Kidney (tissue), 14 donors: Measurements from ENCODE around the gene ANKS1B. TPM values are rescaled to one million over a fixed set of nuclear protein-coding genes. Genes with fewer than 3 reads are reported as not detected.

Experiments used
- DNase-seq, 5 donors: peaks; one replicate each; pipeline ENCODE4 v3.0.0-alpha.2; 2013 to 2020
- FAIRE-seq: peaks from 2 replicates; lab custom pipeline; 2012; peaks lifted over from hg19 to GRCh38; lab: Jason Lieb, UNC
- H3K27ac ChIP-seq, 2 donors: one replicate each; pipeline ENCODE4 v1.7.0; 2013; ENCODE audit warnings: low read depth in 2 of 2, low read length in 2 of 2, inconsistent platforms in 1 of 2
- H3K27me3 ChIP-seq: one replicate; pipeline ENCODE4 v1.7.1; 2013; ENCODE audit warnings: low read length, inconsistent platforms; ENCODE audit not compliant: control insufficient read depth, insufficient read depth
- H3K36me3 ChIP-seq, 3 donors: one replicate each; pipeline versions ENCODE4 v1.7.0 to v1.7.1; 2013; ENCODE audit warnings: low read length in 3 of 3, control low read depth in 1 of 3, inconsistent platforms in 1 of 3; ENCODE audit not compliant: insufficient read depth in 3 of 3, control insufficient read depth in 2 of 3
- H3K4me1 ChIP-seq, 3 donors: one replicate each; pipeline versions ENCODE4 v1.7.0 to v1.7.1; 2013; ENCODE audit warnings: low read length in 3 of 3, inconsistent platforms in 1 of 3, low read depth in 1 of 3; ENCODE audit not compliant: control insufficient read depth in 2 of 3, insufficient read depth in 2 of 3
- H3K4me3 ChIP-seq, 3 donors: one replicate each; pipeline versions ENCODE4 v1.7.0 to v1.8.1; 2013; ENCODE audit warnings: low read length in 3 of 3, control low read depth in 1 of 3, inconsistent platforms in 1 of 3
- H3K9ac ChIP-seq, 3 donors: one replicate each; pipeline versions ENCODE4 v1.7.0 to v1.7.1; 2013; ENCODE audit warnings: low read length in 3 of 3, control low read depth in 1 of 3, inconsistent platforms in 1 of 3
- H3K9me3 ChIP-seq, 3 donors: one replicate each; pipeline versions ENCODE4 v1.7.0 to v1.7.1; 2013; ENCODE audit warnings: low read length in 3 of 3, control low read depth in 1 of 3, inconsistent platforms in 1 of 3; ENCODE audit not compliant: control insufficient read depth in 2 of 3, insufficient read depth in 1 of 3
- intact Hi-C: fragments of 100-400 bp; cut with DNase I; formaldehyde crosslinking; loops from one replicate; pipeline ENCODE4 v1.11.1; 2022
- polyA plus RNA-seq: library from polyadenylated mRNA; stranded (reverse); fragments of 350-450 nt; fragmentation: Illumina TruSeq; extraction: RNeasy Lipid Tissue Mini Kit (QIAGEN cat#74804); gene quantifications from one replicate; pipeline ENCODE4 v1.2.3, GENCODE V29; 2014; ENCODE audit warnings: low read depth, low replicate concordance; ENCODE audit not compliant: insufficient read depth
- total RNA-seq: library from RNA; stranded (reverse); fragmentation: NEBNext Ultra II Directional; extraction: Animal tissue kit (Norgen Biotek cat#: 25700); gene quantifications from one replicate; pipeline ENCODE4 v1.2.1, GENCODE V29; 2021
- TF ChIP-seq, protein P1 (sequence below): IDR thresholded peaks from 3 replicates; pipeline ENCODE4 v1.5.1; 2012; ENCODE audit warnings: mild to moderate bottlenecking, moderate library complexity, borderline replicate concordance; ENCODE audit not compliant: insufficient read depth; ENCODE audit errors: extremely low read depth
- donor health status: control.
- donor health status: control.
- donor health status: control.
- donor health status: control.
- donor health status: control.
- donor health status: DM: yes; HTN: yes; CAD: no.
- donor health status: Normal renal cell carcinoma (clear cell type).

Gene ANKS1B
- total and polyA plus RNA-seq, 2 donors from 2014 or later, result 1.7 to 5.8 TPM

DNA sequence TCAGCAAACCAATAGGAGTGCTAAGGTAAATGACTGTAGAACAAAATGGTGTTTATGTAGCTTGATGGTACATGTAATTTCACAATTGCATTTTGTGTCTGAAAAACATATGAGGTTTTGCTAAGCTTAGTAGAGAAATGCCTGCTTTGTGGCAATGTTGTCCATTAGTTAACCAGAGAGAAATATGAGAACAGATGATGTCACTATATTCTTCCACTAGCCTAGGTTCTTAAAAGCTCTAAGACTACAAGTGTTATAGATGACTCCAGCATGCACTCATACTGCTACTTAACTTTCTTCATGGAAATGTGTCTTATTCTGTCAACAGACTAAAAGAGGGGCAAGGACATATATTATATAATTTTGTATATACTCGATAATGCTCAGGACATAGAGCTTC is 1030.2 kb downstream of the ANKS1B start:
- FAIRE-seq (no peak), DNase-seq (no peak)
- no peaks in the 10 kb centered on the region for H3K9me3 ChIP-seq
- no peaks in the 10 kb centered on the region for H3K27me3 ChIP-seq
- H3K4me3 ChIP-seq, result no peak overlapping the region
- no peaks in the 10 kb centered on the region for H3K4me1 ChIP-seq
- H3K36me3 ChIP-seq, result no peaks in the 10 kb centered on the region
- no peak overlapping the region for H3K9ac ChIP-seq
- intact Hi-C loops, result no loop called here
- no peak overlapping the region for H3K27ac ChIP-seq
- TF ChIP-seq, protein P1, sequence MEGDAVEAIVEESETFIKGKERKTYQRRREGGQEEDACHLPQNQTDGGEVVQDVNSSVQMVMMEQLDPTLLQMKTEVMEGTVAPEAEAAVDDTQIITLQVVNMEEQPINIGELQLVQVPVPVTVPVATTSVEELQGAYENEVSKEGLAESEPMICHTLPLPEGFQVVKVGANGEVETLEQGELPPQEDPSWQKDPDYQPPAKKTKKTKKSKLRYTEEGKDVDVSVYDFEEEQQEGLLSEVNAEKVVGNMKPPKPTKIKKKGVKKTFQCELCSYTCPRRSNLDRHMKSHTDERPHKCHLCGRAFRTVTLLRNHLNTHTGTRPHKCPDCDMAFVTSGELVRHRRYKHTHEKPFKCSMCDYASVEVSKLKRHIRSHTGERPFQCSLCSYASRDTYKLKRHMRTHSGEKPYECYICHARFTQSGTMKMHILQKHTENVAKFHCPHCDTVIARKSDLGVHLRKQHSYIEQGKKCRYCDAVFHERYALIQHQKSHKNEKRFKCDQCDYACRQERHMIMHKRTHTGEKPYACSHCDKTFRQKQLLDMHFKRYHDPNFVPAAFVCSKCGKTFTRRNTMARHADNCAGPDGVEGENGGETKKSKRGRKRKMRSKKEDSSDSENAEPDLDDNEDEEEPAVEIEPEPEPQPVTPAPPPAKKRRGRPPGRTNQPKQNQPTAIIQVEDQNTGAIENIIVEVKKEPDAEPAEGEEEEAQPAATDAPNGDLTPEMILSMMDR, result no peak

DNA sequence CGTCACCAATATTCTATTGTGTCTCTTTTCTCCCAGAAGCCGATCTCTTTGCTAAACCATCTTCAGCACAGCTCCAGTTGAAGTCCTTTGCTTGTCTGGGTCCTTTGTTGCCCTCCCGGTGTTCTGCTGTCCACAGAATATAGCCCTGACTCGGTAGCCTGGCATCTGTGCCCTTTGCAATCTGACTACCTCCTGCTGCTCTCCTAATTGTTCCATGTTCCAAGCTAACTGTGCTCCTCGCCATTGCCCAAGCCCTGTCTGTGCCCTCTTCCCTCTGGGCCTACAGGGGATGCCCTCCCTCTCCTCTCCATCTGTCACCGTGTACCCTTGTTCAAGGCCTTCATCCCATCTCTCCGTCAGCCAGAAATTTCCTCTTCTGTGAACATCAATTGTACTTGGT is 1033.3 kb downstream of the ANKS1B start:
- no peaks in the 10 kb centered on the region for H3K36me3 ChIP-seq
- DNase-seq (no peak), FAIRE-seq (no peak)
- H3K4me1 ChIP-seq, result no peaks in the 10 kb centered on the region
- no peak overlapping the region for H3K27ac ChIP-seq
- H3K4me3 ChIP-seq, result no peak overlapping the region
- no peaks in the 10 kb centered on the region for H3K9me3 ChIP-seq
- no peaks in the 10 kb centered on the region for H3K27me3 ChIP-seq
- TF ChIP-seq, protein P1, result no peak
- H3K9ac ChIP-seq, result no peak overlapping the region
- intact Hi-C loops, result no loop called here

DNA sequence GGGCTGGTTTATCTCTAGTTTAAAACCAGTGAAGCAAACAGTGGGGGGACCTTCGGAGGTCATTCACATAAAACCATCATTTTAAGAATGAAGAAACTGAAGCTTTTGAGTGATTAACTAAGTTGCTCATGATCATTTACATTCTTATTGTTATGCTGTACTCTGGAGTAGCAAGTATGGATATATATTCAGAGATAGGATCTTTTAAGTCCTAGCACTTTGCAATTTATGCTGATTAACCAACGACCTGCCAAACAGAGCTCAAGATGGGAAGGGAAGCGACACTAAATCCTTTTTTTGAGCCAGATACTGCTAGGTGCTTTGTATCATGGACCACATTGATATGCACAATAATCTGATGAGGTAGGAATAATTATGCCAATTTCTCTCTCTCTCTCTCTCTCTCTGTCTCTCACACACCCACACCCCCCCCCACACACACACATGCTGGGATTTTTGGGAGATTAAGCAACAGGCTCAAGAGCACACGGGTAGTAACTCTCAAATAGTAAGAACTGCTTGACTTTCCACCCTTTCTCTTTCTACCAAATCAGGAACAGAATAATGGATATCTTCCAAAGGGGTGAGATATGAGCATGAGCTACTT is 1036.3 kb downstream of the ANKS1B start:
- intact Hi-C loops, result no loop called here
- TF ChIP-seq, protein P1, result no peak
- Histone ChIP-seq H3K4me3 (no peak overlapping the region), H3K27me3 (no peaks in the 10 kb centered on the region), H3K36me3 (no peaks in the 10 kb centered on the region), H3K9ac (no peak overlapping the region), H3K9me3 (no peaks in the 10 kb centered on the region), H3K27ac (no peak overlapping the region), H3K4me1 (no peaks in the 10 kb centered on the region)
- FAIRE-seq (no peak), DNase-seq (peak in 2 of 5 donors; percentile 21 to 32)

DNA sequence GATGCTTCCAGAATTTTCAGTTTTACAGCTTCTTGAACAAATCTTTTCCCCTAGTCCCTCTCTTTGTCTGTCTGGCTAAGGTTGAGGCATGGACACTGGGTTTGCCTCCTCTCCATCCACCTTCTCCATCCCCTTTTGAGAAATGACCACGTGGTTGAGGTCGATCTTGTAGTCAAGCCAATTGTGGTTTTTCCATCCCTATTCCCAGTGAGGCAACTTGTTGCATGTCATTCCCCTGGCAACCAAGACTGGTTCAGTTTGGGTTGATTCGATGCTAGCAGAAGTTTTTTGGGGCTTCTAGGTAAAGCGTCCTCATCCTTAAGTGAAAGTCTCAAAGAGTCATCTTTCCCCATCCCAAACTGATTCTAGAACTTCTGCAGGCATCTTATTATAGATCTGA is 1038.9 kb downstream of the ANKS1B start:
- FAIRE-seq (no peak), DNase-seq (no peak)
- Histone ChIP-seq H3K36me3 (no peaks in the 10 kb centered on the region), H3K9me3 (no peaks in the 10 kb centered on the region), H3K9ac (no peak overlapping the region), H3K27me3 (no peaks in the 10 kb centered on the region), H3K27ac (no peak overlapping the region), H3K4me1 (no peaks in the 10 kb centered on the region), H3K4me3 (no peak overlapping the region)
- TF ChIP-seq, protein P1, result no peak
- intact Hi-C loops, result no loop called here
